ENCODE results near the gene MRPL1. TPM values are rescaled to one million over a fixed set of nuclear protein-coding genes. Genes with fewer than 3 reads are reported as not detected.

The MRPL1 gene
- total RNA-seq, 6 experiments from 2014 or later = 12.8 to 26.0 (median 17.8) TPM

GRCh38 chr4:77833126-77833724 lies 29.4 kb upstream of the MRPL1 start:
- Histone ChIP-seq H3K27me3 (peaks cover 0 to 5% of the 10 kb centered on the region in 2 donors), H3K4me1 (no peaks in the 10 kb centered on the region), H3K27ac (no peak overlapping the region), H3K9me3 (no peaks in the 10 kb centered on the region), H3K4me3 (no peak overlapping the region), H3K36me3 (no peaks in the 10 kb centered on the region)
- DNase-seq (no peak), ATAC-seq (no peak)
- 55% methylated on average over 2 of the region's 2 CpGs for WGBS (ENCODE audit: insufficient coverage, low coverage, low lambda C conversion rate, missing lambda C conversion rate)
- intact Hi-C loops (cut with DNase I) = no loop called here
- TF ChIP-seq POLR2A (IDR thresholded peaks at IDR 0.05) (no peak), CTCF (IDR thresholded peaks at IDR 0.05) (no peak)

GRCh38 chr4:77834403-77834802 lies 28.2 kb upstream of the MRPL1 start:
- intact Hi-C loops (cut with DNase I) = no loop called here
- 43% methylated on average over 4 of the region's 4 CpGs for WGBS (ENCODE audit: insufficient coverage, low coverage, low lambda C conversion rate, missing lambda C conversion rate)
- Histone ChIP-seq H3K36me3 (no peaks in the 10 kb centered on the region), H3K27me3 (peaks cover 0 to 5% of the 10 kb centered on the region in 2 donors), H3K4me3 (no peak overlapping the region), H3K4me1 (no peaks in the 10 kb centered on the region), H3K9me3 (no peaks in the 10 kb centered on the region), H3K27ac (no peak overlapping the region)
- no peak for DNase-seq
- no peak for TF ChIP-seq POLR2A (IDR thresholded peaks at IDR 0.05)
- TF ChIP-seq CTCF (IDR thresholded peaks at IDR 0.05) = no peak
- no peak for ATAC-seq

GRCh38 chr4:77843628-77844027 lies 19.0 kb upstream of the MRPL1 start:
- TF ChIP-seq CTCF (IDR thresholded peaks at IDR 0.05) (no peak), POLR2A (IDR thresholded peaks at IDR 0.05) (no peak)
- 45% methylated on average over 1 of the region's 1 CpG for WGBS (ENCODE audit: insufficient coverage, low coverage, low lambda C conversion rate, missing lambda C conversion rate)
- DNase-seq = no peak
- Histone ChIP-seq H3K27ac (no peak overlapping the region), H3K9me3 (no peaks in the 10 kb centered on the region), H3K27me3 (no peaks in the 10 kb centered on the region), H3K4me1 (no peaks in the 10 kb centered on the region), H3K4me3 (no peak overlapping the region), H3K36me3 (no peaks in the 10 kb centered on the region)
- no peak for ATAC-seq
- intact Hi-C loops (cut with DNase I) = no loop called here

- H3K9me3 ChIP-seq = no peaks in the 10 kb centered on the region
- ATAC-seq = no peak
- TF ChIP-seq POLR2A (IDR thresholded peaks at IDR 0.05) = no peak
- no peak for DNase-seq
- no peaks in the 10 kb centered on the region for H3K36me3 ChIP-seq
- H3K27ac ChIP-seq = no peak overlapping the region
- WGBS (ENCODE audit: insufficient coverage, low coverage, low lambda C conversion rate, missing lambda C conversion rate) = 100% methylated on average over 1 of the region's 1 CpG
- no peak overlapping the region for H3K4me3 ChIP-seq
- intact Hi-C loops (cut with DNase I) = no loop called here
- no peaks in the 10 kb centered on the region for H3K4me1 ChIP-seq
- H3K27me3 ChIP-seq = no peaks in the 10 kb centered on the region
Observed at GRCh38 chr4:77844363-77844762, 18.3 kb upstream of the MRPL1 start.

- no peak for ATAC-seq
- no peaks in the 10 kb centered on the region for H3K27me3 ChIP-seq
- TF ChIP-seq POLR2A (IDR thresholded peaks at IDR 0.05) (no peak), CTCF (IDR thresholded peaks at IDR 0.05) (no peak)
- no peaks in the 10 kb centered on the region for H3K36me3 ChIP-seq
- H3K9me3 ChIP-seq = no peaks in the 10 kb centered on the region
- H3K27ac ChIP-seq = no peak overlapping the region
- no peak overlapping the region for H3K4me3 ChIP-seq
- DNase-seq = no peak
- WGBS (ENCODE audit: insufficient coverage, low coverage, low lambda C conversion rate, missing lambda C conversion rate) = 75% methylated on average over 1 of the region's 1 CpG
- intact Hi-C loops (cut with DNase I) = no loop called here
- H3K4me1 ChIP-seq = no peaks in the 10 kb centered on the region
Observed at GRCh38 chr4:77845400-77845799, 17.2 kb upstream of the MRPL1 start.
